IMR-90 (cell line): ENCODE data around the gene LAG3. TPM values are rescaled to one million over a fixed set of nuclear protein-coding genes. Genes with fewer than 3 reads are reported as not detected.

ENCODE experiments used
- ATAC-seq: fragments of 200-7000 bp; cut with Tn5 transposase; 2 replicates; pipeline ENCODE4 v1.9.1; 2020; ENCODE audit warnings: low read depth, mild to moderate bottlenecking, moderate library complexity
- BruUV-seq: library from RNA; stranded (reverse); fragments of 400-500 nt; replicated peaks from 2 replicates; lab custom pipeline; 2021; lab: Mats Ljungman, UMichigan
- CTCF ChIA-PET: fragments of 300-600 bp; formaldehyde crosslinking; extraction: SDS; loops from one replicate; lab custom pipeline; 2021; ENCODE audit warnings: antibody characterized with exemption; lab: Yijun Ruan, JAX
- POLR2A ChIA-PET: fragments of 300-600 bp; sonication (Branson Sonifier 250); formaldehyde crosslinking; loops from one replicate; lab custom pipeline; 2022; ENCODE audit warnings: antibody characterized with exemption; ENCODE audit not compliant: unreplicated experiment; lab: Charles Lee
- DNase-seq: peaks from one replicate; pipeline ENCODE4 v3.0.0; 2013
- H2AFZ ChIP-seq: replicated peaks from 2 replicates; pipeline ENCODE3; 2013; ENCODE audit warnings: low read length, mild to moderate bottlenecking; ENCODE audit not compliant: poor library complexity
- H2AK5ac ChIP-seq: 2 replicates; pipeline ENCODE4 v1.6.1; 2013; ENCODE audit warnings: low read depth, low read length, inconsistent platforms
- H2AK9ac ChIP-seq: replicated peaks from 2 replicates; pipeline ENCODE3; 2013; ENCODE audit warnings: mild to moderate bottlenecking, low read depth, low read length, moderate library complexity; ENCODE audit not compliant: poor library complexity
- H2BK120ac ChIP-seq: 2 replicates; pipeline ENCODE4 v1.6.1; 2013; ENCODE audit warnings: low read depth, low read length, inconsistent platforms
- H2BK15ac ChIP-seq: 3 replicates; pipeline ENCODE4 v1.6.1; 2013; ENCODE audit warnings: low read depth, low read length, inconsistent platforms
- H2BK20ac ChIP-seq: 2 replicates; pipeline ENCODE4 v1.6.1; 2013; ENCODE audit warnings: low read depth, mild to moderate bottlenecking, inconsistent platforms, low read length, moderate library complexity
- H2BK5ac ChIP-seq: 2 replicates; pipeline ENCODE4 v1.6.1; 2013; ENCODE audit warnings: mild to moderate bottlenecking, low read depth, low read length, inconsistent platforms; ENCODE audit not compliant: poor library complexity, severe bottlenecking
- H3K14ac ChIP-seq: replicated peaks from 2 replicates; pipeline ENCODE4 v1.6.1; 2013; ENCODE audit warnings: low read depth, low read length, inconsistent platforms
- H3K18ac ChIP-seq: 2 replicates; pipeline ENCODE4 v1.6.1; 2013; ENCODE audit warnings: low read depth, low read length, control low read depth
- H3K23ac ChIP-seq: 2 replicates; pipeline ENCODE4 v1.6.1; 2013; ENCODE audit warnings: low read depth, low read length, inconsistent platforms
- H3K27ac ChIP-seq: 2 replicates; pipeline ENCODE4 v1.5.1; 2013; ENCODE audit warnings: mild to moderate bottlenecking, control low read depth, low read length; ENCODE audit not compliant: insufficient read depth
- H3K27me3 ChIP-seq: 2 replicates; pipeline ENCODE4 v1.6.1; 2013; ENCODE audit warnings: low read length; ENCODE audit not compliant: control insufficient read depth, insufficient read depth
- H3K36me3 ChIP-seq: 2 replicates; pipeline ENCODE4 v1.6.1; 2013; ENCODE audit warnings: low read length, mixed read lengths; ENCODE audit not compliant: control insufficient read depth, insufficient read depth
- H3K4ac ChIP-seq: 2 replicates; pipeline ENCODE4 v1.6.1; 2013; ENCODE audit warnings: low read depth, low read length, inconsistent platforms
- H3K4me1 ChIP-seq: 2 replicates; pipeline ENCODE4 v1.6.1; 2013; ENCODE audit warnings: low read length, mixed read lengths; ENCODE audit not compliant: control insufficient read depth, insufficient read depth
- H3K4me2 ChIP-seq: 2 replicates; pipeline ENCODE4 v1.6.1; 2013; ENCODE audit warnings: low read depth, mild to moderate bottlenecking, control low read depth, low read length, moderate library complexity
- H3K4me3 ChIP-seq: 2 replicates; pipeline ENCODE4 v1.5.1; 2013; ENCODE audit warnings: low read depth, mild to moderate bottlenecking, control low read depth, low read length, moderate library complexity; ENCODE audit not compliant: insufficient read depth
- H3K56ac ChIP-seq: 2 replicates; pipeline ENCODE4 v1.6.1; 2013; ENCODE audit warnings: low read length, inconsistent platforms; ENCODE audit not compliant: insufficient read depth; ENCODE audit errors: extremely low read depth
- H3K79me1 ChIP-seq, 2 experiments: 2 replicates each; pipeline ENCODE4 v1.6.1; 2013; ENCODE audit warnings: low read length in 2 of 2, inconsistent platforms in 1 of 2, low read depth in 1 of 2
- H3K9ac ChIP-seq: 2 replicates; pipeline ENCODE4 v1.6.1; 2013; ENCODE audit warnings: low read depth, low read length, control low read depth
- H3K9me1 ChIP-seq: 2 replicates; pipeline ENCODE4 v1.6.1; 2013; ENCODE audit warnings: low read length, inconsistent platforms; ENCODE audit not compliant: insufficient read depth
- H3K9me3 ChIP-seq: 2 replicates; pipeline ENCODE4 v1.6.1; 2013; ENCODE audit warnings: low read length; ENCODE audit not compliant: control insufficient read depth, insufficient read depth
- H4K20me1 ChIP-seq: 2 replicates; pipeline ENCODE4 v1.6.1; 2013; ENCODE audit warnings: low read length, inconsistent platforms; ENCODE audit not compliant: insufficient read depth
- H4K5ac ChIP-seq: 2 replicates; pipeline ENCODE4 v1.6.1; 2013; ENCODE audit warnings: mild to moderate bottlenecking, low read depth, low read length, control low read depth
- H4K8ac ChIP-seq, 2 experiments: 2 replicates each; pipeline ENCODE4 v1.6.1; 2013; ENCODE audit warnings: low read depth in 2 of 2, low read length in 2 of 2, control low read depth in 1 of 2, inconsistent platforms in 1 of 2
- H4K91ac ChIP-seq: 2 replicates; pipeline ENCODE4 v1.6.1; 2013; ENCODE audit warnings: low read depth, low read length, inconsistent platforms; ENCODE audit not compliant: insufficient read depth
- BHLHE40 ChIP-seq: fragments of 150-350 bp; IDR thresholded peaks from 2 replicates; pipeline ENCODE4 v1.6.1; 2016; ENCODE audit warnings: mild to moderate bottlenecking, low read depth, low read length
- CEBPB ChIP-seq: IDR thresholded peaks from 2 replicates; pipeline ENCODE4 v1.6.1; 2012; ENCODE audit warnings: low read depth, low read length, improper control_type of control experiment
- CHD1 ChIP-seq: IDR thresholded peaks from 2 replicates; pipeline ENCODE4 v1.6.1; 2012; ENCODE audit warnings: low read depth, low read length, improper control_type of control experiment
- RAD21 ChIP-seq: IDR thresholded peaks from 2 replicates; pipeline ENCODE4 v1.6.1; 2012; ENCODE audit warnings: low read length, improper control_type of control experiment
- WGBS, 2 experiments: methylation state at CpG; one replicate each; pipeline versions ENCODE4 v1.1.5 to v1.1.7; 2013; ENCODE audit warnings: missing lambda C conversion rate in 2 of 2; ENCODE audit not compliant: insufficient read length in 1 of 2; ENCODE audit errors: extremely low coverage in 2 of 2; 5-methylcytosine and 5-hydroxymethylcytosine counted together
- dilution Hi-C: fragments of 300-500 bp; cut with HindIII; formaldehyde crosslinking; loops from one replicate; pipeline ENCODE4 v1.14.3; 2018; ENCODE audit warnings: low sequenced_read_pairs; ENCODE audit not compliant: unreplicated experiment
- in situ Hi-C: fragments of 300-500 bp; cut with MboI; formaldehyde crosslinking; loops from 3 replicates; pipeline ENCODE4 v1.14.3; 2019; ENCODE audit warnings: low sequenced_read_pairs, inconsistent platforms, mixed read lengths
- intact Hi-C: fragments of 100-400 bp; cut with micrococcal nuclease; formaldehyde crosslinking; loops from 2 replicates; pipeline ENCODE4 v1.10.0; 2022
- polyA plus RNA-seq, 3 experiments: library from polyadenylated mRNA; depleted of rRNA; stranded (reverse); fragments of >200 nt; gene quantifications; 2 replicates each; pipeline ENCODE4 v1.2.3, GENCODE V29; 2012; ENCODE audit warnings: low replicate concordance in 1 of 3
- total RNA-seq: library from RNA; depleted of rRNA; stranded (reverse); fragments of >200 nt; gene quantifications from 2 replicates; pipeline ENCODE4 v1.2.3, GENCODE V29; 2012
- TF ChIP-seq, protein P1 (sequence below): fragments of 150-350 bp; IDR thresholded peaks from 2 replicates; pipeline ENCODE4 v1.6.1; 2017; ENCODE audit warnings: mild to moderate bottlenecking, antibody characterized with exemption, low read length, low read depth

The LAG3 gene
- total and polyA plus RNA-seq, 2 of the 4 experiments (the other 2 are of a cell fraction) = 0.41 TPM; not detected in 1

DNA sequence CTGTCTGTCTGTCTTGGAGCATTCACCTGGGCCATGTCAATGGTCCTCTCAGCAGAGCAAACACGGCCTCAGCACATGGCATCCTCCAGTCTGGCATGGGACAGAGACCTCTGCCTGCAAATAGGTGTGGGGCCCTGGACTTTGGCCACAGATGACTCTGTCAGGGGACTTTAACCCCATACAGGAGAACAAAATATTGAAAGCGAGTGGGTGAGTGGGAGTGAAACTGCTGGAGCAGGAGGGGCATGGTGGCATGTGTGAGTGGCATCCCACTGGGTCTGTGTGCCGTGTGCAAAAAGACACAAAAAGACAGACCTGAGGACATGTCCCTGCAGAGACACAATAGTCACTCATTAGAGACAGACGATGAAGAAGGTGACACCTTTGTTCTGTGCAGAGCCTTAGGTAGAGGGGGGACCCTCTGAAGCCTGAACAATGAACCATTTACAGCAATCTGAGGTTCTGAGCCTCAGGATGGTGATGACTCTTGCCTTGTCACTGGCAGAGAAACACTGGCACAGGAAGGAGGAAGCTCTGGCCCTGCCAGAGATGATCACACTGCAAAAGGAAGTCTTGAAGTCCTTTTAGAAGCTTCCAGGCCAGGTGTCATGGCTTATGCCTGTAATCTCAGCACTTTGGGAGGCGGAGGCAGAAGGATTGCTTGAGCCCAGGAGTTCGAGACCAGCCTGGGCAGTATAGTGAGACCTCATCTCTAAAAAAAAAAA lies 7.5 kb downstream of the LAG3 start (continued):
- TF ChIP-seq, protein P1, sequence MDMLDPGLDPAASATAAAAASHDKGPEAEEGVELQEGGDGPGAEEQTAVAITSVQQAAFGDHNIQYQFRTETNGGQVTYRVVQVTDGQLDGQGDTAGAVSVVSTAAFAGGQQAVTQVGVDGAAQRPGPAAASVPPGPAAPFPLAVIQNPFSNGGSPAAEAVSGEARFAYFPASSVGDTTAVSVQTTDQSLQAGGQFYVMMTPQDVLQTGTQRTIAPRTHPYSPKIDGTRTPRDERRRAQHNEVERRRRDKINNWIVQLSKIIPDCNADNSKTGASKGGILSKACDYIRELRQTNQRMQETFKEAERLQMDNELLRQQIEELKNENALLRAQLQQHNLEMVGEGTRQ = no peak

GRCh38 chr12:6780573-6780972 lies 8.3 kb downstream of the LAG3 start:
- ChIA-PET POLR2A (no interaction called here), CTCF (interaction anchor here (1.2 kb wide), 1 partner anchor 28 kb away, joined by 3 read pairs; the partner anchor contains the start of gene MLF2)
- Histone ChIP-seq H2BK5ac (no peak overlapping the region), H3K27ac (no peak overlapping the region), H3K9me3 (no peaks in the 10 kb centered on the region), H4K8ac (no peak overlapping the region), H2BK20ac (no peak overlapping the region), H3K56ac (no peak overlapping the region), H3K36me3 (no peaks in the 10 kb centered on the region), H3K27me3 (no peaks in the 10 kb centered on the region), H3K14ac (no peak overlapping the region), H4K20me1 (no peaks in the 10 kb centered on the region), H3K79me1 (no peaks in the 10 kb centered on the region), H3K4me2 (no peak overlapping the region), H2AK9ac (no peak overlapping the region), H3K9me1 (no peaks in the 10 kb centered on the region), H3K23ac (no peak overlapping the region), H2AK5ac (no peak overlapping the region), H3K4me1 (peaks cover 4% of the 10 kb centered on the region; the same call in 1 of the 2 replicates), H3K4ac (no peak overlapping the region), H2AFZ (no peak overlapping the region), H4K91ac (no peak overlapping the region), H3K9ac (no peak overlapping the region), H3K4me3 (no peak overlapping the region), H4K5ac (no peak overlapping the region), H2BK120ac (no peak overlapping the region), H2BK15ac (no peak overlapping the region), H3K18ac (no peak overlapping the region)
- WGBS, 2 experiments = no CpG with 5 or more reads among the region's 6 CpGs
- in situ Hi-C loops = no loop called here
- TF ChIP-seq CHD1 (no peak), BHLHE40 (no peak), CEBPB (no peak), RAD21 (no peak)
- TF ChIP-seq, protein P1 = no peak
- ATAC-seq = no peak
- no TSS peak for BruUV-seq
- intact Hi-C loops = no loop called here
- dilution Hi-C loops = no loop called here
- DNase-seq = no peak
